GM12878 (cell line): ENCODE data around the gene PROB1.

ENCODE experiments used
- CREM ChIP-seq: IDR thresholded peaks from 2 replicates; pipeline ENCODE4 v1.6.1; 2014; ENCODE audit warnings: antibody characterized with exemption, low read depth
- EP300 ChIP-seq, 2 experiments: fragments of 150-350 bp in 1 of 2; IDR thresholded peaks; 2 replicates each; pipeline ENCODE4 v1.6.1; 2011 to 2012; ENCODE audit warnings: low read depth in 2 of 2, low read length in 2 of 2, borderline replicate concordance in 1 of 2, improper control_type of control experiment in 1 of 2, inconsistent platforms in 1 of 2; ENCODE audit not compliant: control insufficient read depth in 1 of 2
- PAX8 ChIP-seq: fragments of 450-650 bp; IDR thresholded peaks from 2 replicates; pipeline ENCODE4 v1.6.1; 2017; ENCODE audit warnings: mild to moderate bottlenecking, moderate library complexity
- POLR2AphosphoS5 ChIP-seq: IDR thresholded peaks from 2 replicates; pipeline ENCODE4 v1.6.1; 2011; ENCODE audit warnings: mild to moderate bottlenecking, low read length, inconsistent platforms
- RBBP5 ChIP-seq: fragments of 200-600 bp; sonication (generic); conservative IDR thresholded peaks from 2 replicates; pipeline ENCODE4 v1.6.1; 2016
- TAF1 ChIP-seq: IDR thresholded peaks from 2 replicates; pipeline ENCODE4 v1.6.1; 2011; ENCODE audit warnings: mild to moderate bottlenecking, low read depth, low read length, borderline replicate concordance
- TF ChIP-seq, protein P1 (sequence below): fragments of 150-350 bp; IDR thresholded peaks from 2 replicates; pipeline ENCODE4 v1.6.1; 2016; ENCODE audit warnings: low read depth, low read length
- TF ChIP-seq, protein P2 (sequence below), 3 experiments: IDR thresholded peaks in 2 of 3; conservative IDR thresholded peaks in 1 of 3; 2 replicates each; pipeline ENCODE4 v1.5.1; 2011; ENCODE audit warnings: low read depth in 3 of 3, low read length in 3 of 3, mild to moderate bottlenecking in 3 of 3, control low read depth in 2 of 3, moderate library complexity in 2 of 3, inconsistent platforms in 1 of 3, mixed read lengths in 1 of 3; ENCODE audit not compliant: control insufficient read depth in 2 of 3, insufficient read depth in 1 of 3; ENCODE audit errors: extremely low read depth in 1 of 3

DNA sequence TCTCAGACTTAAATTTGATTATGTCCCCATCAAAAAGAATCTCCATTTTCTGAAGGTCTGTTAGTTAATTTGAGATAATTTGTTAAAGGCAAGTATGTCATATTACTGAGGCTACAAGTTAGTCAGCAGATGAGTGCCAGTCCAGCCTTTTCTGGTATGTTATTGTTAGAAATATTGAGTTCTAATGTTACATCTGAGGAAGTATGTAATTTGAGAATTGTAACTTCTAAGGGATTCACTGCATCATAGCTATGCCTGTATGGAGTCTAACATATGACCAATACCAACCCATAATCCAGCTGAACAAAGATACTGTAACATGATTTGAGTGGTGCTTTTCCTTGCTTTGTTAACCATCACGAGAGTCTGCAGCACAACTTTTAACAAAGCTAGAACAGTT, 25.7 kb downstream of the PROB1 start:
- no peak for TF ChIP-seq PAX8
- TF ChIP-seq, protein P1, sequence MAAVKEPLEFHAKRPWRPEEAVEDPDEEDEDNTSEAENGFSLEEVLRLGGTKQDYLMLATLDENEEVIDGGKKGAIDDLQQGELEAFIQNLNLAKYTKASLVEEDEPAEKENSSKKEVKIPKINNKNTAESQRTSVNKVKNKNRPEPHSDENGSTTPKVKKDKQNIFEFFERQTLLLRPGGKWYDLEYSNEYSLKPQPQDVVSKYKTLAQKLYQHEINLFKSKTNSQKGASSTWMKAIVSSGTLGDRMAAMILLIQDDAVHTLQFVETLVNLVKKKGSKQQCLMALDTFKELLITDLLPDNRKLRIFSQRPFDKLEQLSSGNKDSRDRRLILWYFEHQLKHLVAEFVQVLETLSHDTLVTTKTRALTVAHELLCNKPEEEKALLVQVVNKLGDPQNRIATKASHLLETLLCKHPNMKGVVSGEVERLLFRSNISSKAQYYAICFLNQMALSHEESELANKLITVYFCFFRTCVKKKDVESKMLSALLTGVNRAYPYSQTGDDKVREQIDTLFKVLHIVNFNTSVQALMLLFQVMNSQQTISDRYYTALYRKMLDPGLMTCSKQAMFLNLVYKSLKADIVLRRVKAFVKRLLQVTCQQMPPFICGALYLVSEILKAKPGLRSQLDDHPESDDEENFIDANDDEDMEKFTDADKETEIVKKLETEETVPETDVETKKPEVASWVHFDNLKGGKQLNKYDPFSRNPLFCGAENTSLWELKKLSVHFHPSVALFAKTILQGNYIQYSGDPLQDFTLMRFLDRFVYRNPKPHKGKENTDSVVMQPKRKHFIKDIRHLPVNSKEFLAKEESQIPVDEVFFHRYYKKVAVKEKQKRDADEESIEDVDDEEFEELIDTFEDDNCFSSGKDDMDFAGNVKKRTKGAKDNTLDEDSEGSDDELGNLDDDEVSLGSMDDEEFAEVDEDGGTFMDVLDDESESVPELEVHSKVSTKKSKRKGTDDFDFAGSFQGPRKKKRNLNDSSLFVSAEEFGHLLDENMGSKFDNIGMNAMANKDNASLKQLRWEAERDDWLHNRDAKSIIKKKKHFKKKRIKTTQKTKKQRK: no peak
- TF ChIP-seq, protein P2, sequence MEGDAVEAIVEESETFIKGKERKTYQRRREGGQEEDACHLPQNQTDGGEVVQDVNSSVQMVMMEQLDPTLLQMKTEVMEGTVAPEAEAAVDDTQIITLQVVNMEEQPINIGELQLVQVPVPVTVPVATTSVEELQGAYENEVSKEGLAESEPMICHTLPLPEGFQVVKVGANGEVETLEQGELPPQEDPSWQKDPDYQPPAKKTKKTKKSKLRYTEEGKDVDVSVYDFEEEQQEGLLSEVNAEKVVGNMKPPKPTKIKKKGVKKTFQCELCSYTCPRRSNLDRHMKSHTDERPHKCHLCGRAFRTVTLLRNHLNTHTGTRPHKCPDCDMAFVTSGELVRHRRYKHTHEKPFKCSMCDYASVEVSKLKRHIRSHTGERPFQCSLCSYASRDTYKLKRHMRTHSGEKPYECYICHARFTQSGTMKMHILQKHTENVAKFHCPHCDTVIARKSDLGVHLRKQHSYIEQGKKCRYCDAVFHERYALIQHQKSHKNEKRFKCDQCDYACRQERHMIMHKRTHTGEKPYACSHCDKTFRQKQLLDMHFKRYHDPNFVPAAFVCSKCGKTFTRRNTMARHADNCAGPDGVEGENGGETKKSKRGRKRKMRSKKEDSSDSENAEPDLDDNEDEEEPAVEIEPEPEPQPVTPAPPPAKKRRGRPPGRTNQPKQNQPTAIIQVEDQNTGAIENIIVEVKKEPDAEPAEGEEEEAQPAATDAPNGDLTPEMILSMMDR (IDR thresholded peaks at IDR 0.05 in 2 of 3, conservative IDR thresholded peaks at IDR 0.05 in 1 of 3; ENCODE audit: control insufficient read depth in 2 of 3, extremely low read depth in 1 of 3, insufficient read depth in 1 of 3, low read depth in 3 of 3, low read length in 3 of 3): no peak
- no peak for TF ChIP-seq POLR2AphosphoS5
- no peak for TF ChIP-seq EP300 (IDR thresholded peaks at IDR 0.05; ENCODE audit: borderline replicate concordance in 1 of 2, control insufficient read depth in 1 of 2, low read depth in 2 of 2, low read length in 2 of 2)
- TF ChIP-seq RBBP5: no peak
- no peak for TF ChIP-seq TAF1
- TF ChIP-seq CREM: no peak
